Mammary epithelial cell (primary cell): Measurements from ENCODE around the gene PRTG.

ENCODE experiments used
- CTCF ChIP-seq, 2 donors: IDR thresholded peaks in 1 of 2; conservative IDR thresholded peaks in 1 of 2; 2 replicates each; pipeline ENCODE4 v1.5.1; 2011 to 2012; ENCODE audit warnings: inconsistent platforms in 2 of 2, low read length in 2 of 2, mild to moderate bottlenecking in 2 of 2, control low read depth in 1 of 2, low read depth in 1 of 2; ENCODE audit not compliant: insufficient read depth in 1 of 2; ENCODE audit errors: extremely low read depth in 1 of 2
- EZH2 ChIP-seq: IDR thresholded peaks from 2 replicates; pipeline ENCODE4 v1.6.1; 2012; ENCODE audit warnings: low read length, inconsistent platforms, borderline replicate concordance

- TF ChIP-seq CTCF (conservative IDR thresholded peaks at IDR 0.05 in 1 of 2, IDR thresholded peaks at IDR 0.05 in 1 of 2; ENCODE audit: extremely low read depth in 1 of 2, insufficient read depth in 1 of 2, low read depth in 1 of 2, low read length in 2 of 2) (no peak), EZH2 (no peak)
Observed at GRCh38 chr15:55589287-55589686, 153.7 kb downstream of the PRTG start.
